Chondrocyte (in vitro differentiated cells): ENCODE data around the gene GOLGA6D. TPM values are rescaled to one million over a fixed set of nuclear protein-coding genes. Genes with fewer than 3 reads are reported as not detected.

Experiments
- total RNA-seq: library from RNA; stranded (reverse); gene quantifications from 3 replicates; pipeline ENCODE4 v1.2.1, GENCODE V29; 2021

GOLGA6D gene
- total RNA-seq, 1 donor from 2014 or later, result not detected

Other genes with a start within 250 kb of the GOLGA6D start
- 12.2 to 33.4 TPM (median 32.9 TPM) in 3 replicates for gene C15orf39, start 81.0 kb upstream of the GOLGA6D start, total RNA-seq
- gene GOLGA6C, start 24.5 kb upstream of the GOLGA6D start, total RNA-seq, result not detected in 3 replicates
- 69.8 to 85.9 TPM (median 77.6 TPM) in 3 replicates for gene COMMD4, start 53.2 kb downstream of the GOLGA6D start, total RNA-seq
- 20.6 to 25.1 TPM (median 22.0 TPM) in 3 replicates for gene NEIL1, start 64.2 kb downstream of the GOLGA6D start, total RNA-seq
- 105 to 158 TPM (median 109 TPM) in 3 replicates for gene MAN2C1, start 85.8 kb downstream of the GOLGA6D start, total RNA-seq
- gene SIN3A, start 168.9 kb downstream of the GOLGA6D start, total RNA-seq, result 39.3 to 50.9 TPM (median 44.9 TPM) in 3 replicates